ENCODE measurements around the gene CCL15. TPM values are rescaled to one million over a fixed set of nuclear protein-coding genes. Genes with fewer than 3 reads are reported as not detected.

Gene CCL15
- total and polyA plus RNA-seq, 2 of the 13 experiments (the other 11 are each of a cell fraction or from before 2014, with no cell fraction given), result 29.2 to 45.9 TPM

DNA sequence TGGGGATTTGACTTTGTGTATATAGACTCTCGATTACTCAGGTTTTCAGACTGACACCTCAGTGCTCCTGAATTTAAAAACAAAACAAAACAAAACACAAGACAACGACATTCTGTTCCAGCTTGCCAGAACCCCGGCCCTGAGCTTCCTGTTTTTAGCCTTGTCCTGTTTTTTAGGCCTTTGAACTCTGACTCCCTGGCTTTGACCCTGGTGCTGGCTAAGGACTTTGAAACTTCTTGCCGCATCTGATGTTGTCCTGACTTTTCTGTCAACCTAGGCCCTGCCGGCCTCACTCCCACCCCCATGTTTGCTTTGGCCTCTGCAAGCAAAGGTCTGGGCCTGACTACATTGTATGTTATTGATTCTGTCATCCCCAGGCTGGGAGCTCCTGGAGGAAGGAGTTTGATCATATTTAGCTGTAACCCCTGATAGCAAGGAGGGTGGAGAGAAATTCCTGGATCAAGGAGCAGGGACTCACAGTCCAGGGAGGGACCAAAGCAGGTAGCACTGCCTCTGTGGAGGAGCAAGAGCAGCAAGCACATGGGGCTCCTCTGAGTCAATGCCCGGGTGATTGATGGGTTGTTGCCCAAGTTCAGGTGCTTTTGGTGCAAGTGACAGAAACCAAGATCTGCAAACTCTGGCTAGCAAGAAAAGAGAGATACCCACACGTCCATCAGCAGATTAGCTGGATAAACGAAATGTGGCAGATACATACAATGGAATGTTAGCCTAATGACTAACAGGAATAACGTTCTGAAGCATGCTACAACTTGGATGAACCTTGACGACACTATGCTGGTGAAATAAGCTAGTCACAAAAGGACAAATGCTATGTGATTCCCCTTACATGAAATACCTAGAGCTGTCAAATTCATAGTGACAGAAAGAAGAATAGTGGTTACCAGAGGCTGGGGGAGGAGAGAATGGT, 27.8 kb downstream of the CCL15 start (continued):
- TF ChIP-seq, protein P1, sequence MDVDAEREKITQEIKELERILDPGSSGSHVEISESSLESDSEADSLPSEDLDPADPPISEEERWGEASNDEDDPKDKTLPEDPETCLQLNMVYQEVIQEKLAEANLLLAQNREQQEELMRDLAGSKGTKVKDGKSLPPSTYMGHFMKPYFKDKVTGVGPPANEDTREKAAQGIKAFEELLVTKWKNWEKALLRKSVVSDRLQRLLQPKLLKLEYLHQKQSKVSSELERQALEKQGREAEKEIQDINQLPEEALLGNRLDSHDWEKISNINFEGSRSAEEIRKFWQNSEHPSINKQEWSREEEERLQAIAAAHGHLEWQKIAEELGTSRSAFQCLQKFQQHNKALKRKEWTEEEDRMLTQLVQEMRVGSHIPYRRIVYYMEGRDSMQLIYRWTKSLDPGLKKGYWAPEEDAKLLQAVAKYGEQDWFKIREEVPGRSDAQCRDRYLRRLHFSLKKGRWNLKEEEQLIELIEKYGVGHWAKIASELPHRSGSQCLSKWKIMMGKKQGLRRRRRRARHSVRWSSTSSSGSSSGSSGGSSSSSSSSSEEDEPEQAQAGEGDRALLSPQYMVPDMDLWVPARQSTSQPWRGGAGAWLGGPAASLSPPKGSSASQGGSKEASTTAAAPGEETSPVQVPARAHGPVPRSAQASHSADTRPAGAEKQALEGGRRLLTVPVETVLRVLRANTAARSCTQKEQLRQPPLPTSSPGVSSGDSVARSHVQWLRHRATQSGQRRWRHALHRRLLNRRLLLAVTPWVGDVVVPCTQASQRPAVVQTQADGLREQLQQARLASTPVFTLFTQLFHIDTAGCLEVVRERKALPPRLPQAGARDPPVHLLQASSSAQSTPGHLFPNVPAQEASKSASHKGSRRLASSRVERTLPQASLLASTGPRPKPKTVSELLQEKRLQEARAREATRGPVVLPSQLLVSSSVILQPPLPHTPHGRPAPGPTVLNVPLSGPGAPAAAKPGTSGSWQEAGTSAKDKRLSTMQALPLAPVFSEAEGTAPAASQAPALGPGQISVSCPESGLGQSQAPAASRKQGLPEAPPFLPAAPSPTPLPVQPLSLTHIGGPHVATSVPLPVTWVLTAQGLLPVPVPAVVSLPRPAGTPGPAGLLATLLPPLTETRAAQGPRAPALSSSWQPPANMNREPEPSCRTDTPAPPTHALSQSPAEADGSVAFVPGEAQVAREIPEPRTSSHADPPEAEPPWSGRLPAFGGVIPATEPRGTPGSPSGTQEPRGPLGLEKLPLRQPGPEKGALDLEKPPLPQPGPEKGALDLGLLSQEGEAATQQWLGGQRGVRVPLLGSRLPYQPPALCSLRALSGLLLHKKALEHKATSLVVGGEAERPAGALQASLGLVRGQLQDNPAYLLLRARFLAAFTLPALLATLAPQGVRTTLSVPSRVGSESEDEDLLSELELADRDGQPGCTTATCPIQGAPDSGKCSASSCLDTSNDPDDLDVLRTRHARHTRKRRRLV (CRISPR knock-in tag; IDR thresholded peaks at IDR 0.05), result no peak
- TF ChIP-seq U2AF2 (IDR thresholded peaks at IDR 0.05; ENCODE audit: low read depth, low read length) (no peak), ZMYM3 (CRISPR knock-in tag; IDR thresholded peaks at IDR 0.05) (peak; percentile 78), TEAD2 (CRISPR knock-in tag; IDR thresholded peaks at IDR 0.05) (no peak), CREB1 (IDR thresholded peaks at IDR 0.05) (0 out of 2 replicates have a peak, but pooled peaks have one; percentile 18), CREB1 (CRISPR knock-in tag; IDR thresholded peaks at IDR 0.05) (no peak; the same call in none of the 2 replicates), ELF4 (CRISPR knock-in tag; IDR thresholded peaks at IDR 0.05; ENCODE audit: borderline replicate concordance) (peak; percentile 67), ISL2 (CRISPR knock-in tag; IDR thresholded peaks at IDR 0.05) (peak; percentile 91), HNF4G (IDR thresholded peaks at IDR 0.05; ENCODE audit: borderline replicate concordance, low read depth, low read length) (peak; percentile 99), HNF4G (CRISPR knock-in tag; IDR thresholded peaks at IDR 0.05; ENCODE audit: borderline replicate concordance, low read depth) (peak; percentile 100), MED8 (CRISPR knock-in tag; IDR thresholded peaks at IDR 0.05; ENCODE audit: insufficient replicate concordance) (peak; percentile 93), NR3C1 (CRISPR knock-in tag; IDR thresholded peaks at IDR 0.05) (no peak)
- TF ChIP-seq, protein P2, sequence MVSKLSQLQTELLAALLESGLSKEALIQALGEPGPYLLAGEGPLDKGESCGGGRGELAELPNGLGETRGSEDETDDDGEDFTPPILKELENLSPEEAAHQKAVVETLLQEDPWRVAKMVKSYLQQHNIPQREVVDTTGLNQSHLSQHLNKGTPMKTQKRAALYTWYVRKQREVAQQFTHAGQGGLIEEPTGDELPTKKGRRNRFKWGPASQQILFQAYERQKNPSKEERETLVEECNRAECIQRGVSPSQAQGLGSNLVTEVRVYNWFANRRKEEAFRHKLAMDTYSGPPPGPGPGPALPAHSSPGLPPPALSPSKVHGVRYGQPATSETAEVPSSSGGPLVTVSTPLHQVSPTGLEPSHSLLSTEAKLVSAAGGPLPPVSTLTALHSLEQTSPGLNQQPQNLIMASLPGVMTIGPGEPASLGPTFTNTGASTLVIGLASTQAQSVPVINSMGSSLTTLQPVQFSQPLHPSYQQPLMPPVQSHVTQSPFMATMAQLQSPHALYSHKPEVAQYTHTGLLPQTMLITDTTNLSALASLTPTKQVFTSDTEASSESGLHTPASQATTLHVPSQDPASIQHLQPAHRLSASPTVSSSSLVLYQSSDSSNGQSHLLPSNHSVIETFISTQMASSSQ (IDR thresholded peaks at IDR 0.05; ENCODE audit: low read depth), result peak; percentile 63
- TF ChIP-seq, protein P2 (CRISPR knock-in tag; IDR thresholded peaks at IDR 0.05; ENCODE audit: borderline replicate concordance), result peak; percentile 86
- TF ChIP-seq, protein P3, sequence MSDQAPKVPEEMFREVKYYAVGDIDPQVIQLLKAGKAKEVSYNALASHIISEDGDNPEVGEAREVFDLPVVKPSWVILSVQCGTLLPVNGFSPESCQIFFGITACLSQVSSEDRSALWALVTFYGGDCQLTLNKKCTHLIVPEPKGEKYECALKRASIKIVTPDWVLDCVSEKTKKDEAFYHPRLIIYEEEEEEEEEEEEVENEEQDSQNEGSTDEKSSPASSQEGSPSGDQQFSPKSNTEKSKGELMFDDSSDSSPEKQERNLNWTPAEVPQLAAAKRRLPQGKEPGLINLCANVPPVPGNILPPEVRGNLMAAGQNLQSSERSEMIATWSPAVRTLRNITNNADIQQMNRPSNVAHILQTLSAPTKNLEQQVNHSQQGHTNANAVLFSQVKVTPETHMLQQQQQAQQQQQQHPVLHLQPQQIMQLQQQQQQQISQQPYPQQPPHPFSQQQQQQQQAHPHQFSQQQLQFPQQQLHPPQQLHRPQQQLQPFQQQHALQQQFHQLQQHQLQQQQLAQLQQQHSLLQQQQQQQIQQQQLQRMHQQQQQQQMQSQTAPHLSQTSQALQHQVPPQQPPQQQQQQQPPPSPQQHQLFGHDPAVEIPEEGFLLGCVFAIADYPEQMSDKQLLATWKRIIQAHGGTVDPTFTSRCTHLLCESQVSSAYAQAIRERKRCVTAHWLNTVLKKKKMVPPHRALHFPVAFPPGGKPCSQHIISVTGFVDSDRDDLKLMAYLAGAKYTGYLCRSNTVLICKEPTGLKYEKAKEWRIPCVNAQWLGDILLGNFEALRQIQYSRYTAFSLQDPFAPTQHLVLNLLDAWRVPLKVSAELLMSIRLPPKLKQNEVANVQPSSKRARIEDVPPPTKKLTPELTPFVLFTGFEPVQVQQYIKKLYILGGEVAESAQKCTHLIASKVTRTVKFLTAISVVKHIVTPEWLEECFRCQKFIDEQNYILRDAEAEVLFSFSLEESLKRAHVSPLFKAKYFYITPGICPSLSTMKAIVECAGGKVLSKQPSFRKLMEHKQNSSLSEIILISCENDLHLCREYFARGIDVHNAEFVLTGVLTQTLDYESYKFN (CRISPR knock-in tag; conservative IDR thresholded peaks at IDR 0.05), result peak; percentile 100
